Prostate gland (tissue), 2 donors: Measurements from ENCODE around the gene LRRC39. TPM values are rescaled to one million over a fixed set of nuclear protein-coding genes. Genes with fewer than 3 reads are reported as not detected.

Experiments
- DNase-seq: peaks from one replicate; pipeline ENCODE4 v3.0.0-alpha.2; 2019; ENCODE audit warnings: low spot score
- H3K27ac ChIP-seq, 2 donors: fragments of 200-600 bp; sonication (generic); 2 replicates each; pipeline ENCODE4 v1.5.1; 2017 to 2019
- H3K27me3 ChIP-seq: fragments of 200-600 bp; sonication (generic); replicated peaks from 2 replicates; pipeline ENCODE4 v1.5.1; 2019; ENCODE audit not compliant: insufficient read depth
- H3K36me3 ChIP-seq, 2 donors: fragments of 200-600 bp; sonication (generic); 1 replicate in 1 of 2; 2 replicates in 1 of 2; pipeline versions ENCODE4 v1.5.1 to v1.8.1; 2017 to 2019
- H3K4me1 ChIP-seq: fragments of 200-600 bp; sonication (generic); replicated peaks from 2 replicates; pipeline ENCODE4 v1.5.1; 2019
- H3K4me3 ChIP-seq, 2 donors: fragments of 200-600 bp; sonication (generic); 2 replicates each; pipeline ENCODE4 v1.5.1; 2017 to 2019
- H3K9me3 ChIP-seq: fragments of 200-600 bp; sonication (generic); 2 replicates; pipeline ENCODE4 v1.5.1; 2017
- POLR2A ChIP-seq: fragments of 450-650 bp; IDR thresholded peaks from one replicate; pipeline ENCODE4 v1.6.1; 2016; ENCODE audit warnings: antibody characterized with exemption, mild to moderate bottlenecking
- POLR2AphosphoS5 ChIP-seq: sonication (generic); formaldehyde crosslinking; IDR thresholded peaks from one replicate; pipeline ENCODE4 v1.6.1; 2017; ENCODE audit warnings: antibody characterized with exemption
- WGBS: methylation state at CpG from one replicate; pipeline ENCODE4 v1.1.5; 2018; 5-methylcytosine and 5-hydroxymethylcytosine counted together
- intact Hi-C: fragments of 100-400 bp; cut with DNase I; formaldehyde crosslinking; loops from one replicate; pipeline ENCODE4 v1.14.2; 2022
- total RNA-seq, 2 donors: library from RNA; depleted of rRNA; stranded (reverse); fragments of >200 nt; gene quantifications; one replicate each; pipeline ENCODE4 v1.1.0, GENCODE V29; 2016
- TF ChIP-seq, protein P1 (sequence below), 4 experiments: fragments of 200-600 bp in 2 of 4; fragments of 450-650 bp in 2 of 4; sonication (generic) in 2 of 4; IDR thresholded peaks; 1 replicate in 3 of 4; 2 replicates in 1 of 4; pipeline ENCODE4 v1.5.1; 2016 to 2019; ENCODE audit warnings: antibody characterized with exemption in 4 of 4, mild to moderate bottlenecking in 2 of 4, moderate library complexity in 2 of 4

Gene LRRC39
- total RNA-seq, 2 donors from 2014 or later = 0.68 to 1.5 TPM

GRCh38 chr1:100198596-100198995 lies 20.5 kb upstream of the LRRC39 start:
- no peak overlapping the region for H3K27ac ChIP-seq
- no peaks in the 10 kb centered on the region for H3K4me1 ChIP-seq
- H3K4me3 ChIP-seq = no peak overlapping the region
- DNase-seq = no peak
- 94% methylated on average over 1 of the region's 1 CpG for WGBS
- TF ChIP-seq POLR2A (no peak), POLR2AphosphoS5 (no peak)
- TF ChIP-seq, protein P1, sequence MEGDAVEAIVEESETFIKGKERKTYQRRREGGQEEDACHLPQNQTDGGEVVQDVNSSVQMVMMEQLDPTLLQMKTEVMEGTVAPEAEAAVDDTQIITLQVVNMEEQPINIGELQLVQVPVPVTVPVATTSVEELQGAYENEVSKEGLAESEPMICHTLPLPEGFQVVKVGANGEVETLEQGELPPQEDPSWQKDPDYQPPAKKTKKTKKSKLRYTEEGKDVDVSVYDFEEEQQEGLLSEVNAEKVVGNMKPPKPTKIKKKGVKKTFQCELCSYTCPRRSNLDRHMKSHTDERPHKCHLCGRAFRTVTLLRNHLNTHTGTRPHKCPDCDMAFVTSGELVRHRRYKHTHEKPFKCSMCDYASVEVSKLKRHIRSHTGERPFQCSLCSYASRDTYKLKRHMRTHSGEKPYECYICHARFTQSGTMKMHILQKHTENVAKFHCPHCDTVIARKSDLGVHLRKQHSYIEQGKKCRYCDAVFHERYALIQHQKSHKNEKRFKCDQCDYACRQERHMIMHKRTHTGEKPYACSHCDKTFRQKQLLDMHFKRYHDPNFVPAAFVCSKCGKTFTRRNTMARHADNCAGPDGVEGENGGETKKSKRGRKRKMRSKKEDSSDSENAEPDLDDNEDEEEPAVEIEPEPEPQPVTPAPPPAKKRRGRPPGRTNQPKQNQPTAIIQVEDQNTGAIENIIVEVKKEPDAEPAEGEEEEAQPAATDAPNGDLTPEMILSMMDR (IDR thresholded peaks at IDR 0.05) = no peak
- intact Hi-C loops = no loop called here
- no peaks in the 10 kb centered on the region for H3K9me3 ChIP-seq
- no peaks in the 10 kb centered on the region for H3K36me3 ChIP-seq
- no peaks in the 10 kb centered on the region for H3K27me3 ChIP-seq

DNA sequence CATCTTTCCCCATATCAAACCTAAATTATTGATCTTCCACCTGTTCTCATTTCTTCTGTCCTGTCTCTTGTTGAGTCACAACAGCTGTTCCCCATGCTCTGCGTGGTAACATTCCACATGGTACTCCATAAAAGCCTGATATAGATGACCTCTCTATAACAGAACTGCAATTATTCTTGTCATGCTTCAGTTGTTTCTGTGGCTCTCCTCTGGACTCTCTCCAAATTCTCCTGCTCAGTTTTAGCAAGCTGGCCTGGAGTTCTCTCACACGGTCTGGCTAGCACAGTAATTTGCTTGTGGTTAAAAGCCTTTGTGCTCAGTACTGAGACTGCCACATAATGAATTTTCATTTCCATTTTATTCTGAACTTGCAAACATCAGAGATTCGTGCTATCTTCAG lies 10.6 kb upstream of the LRRC39 start:
- Histone ChIP-seq H3K27ac (no peak overlapping the region), H3K36me3 (no peaks in the 10 kb centered on the region), H3K27me3 (no peaks in the 10 kb centered on the region), H3K4me3 (no peak overlapping the region), H3K9me3 (no peaks in the 10 kb centered on the region), H3K4me1 (no peaks in the 10 kb centered on the region)
- no peak for DNase-seq
- 18% methylated on average over 3 of the region's 3 CpGs for WGBS
- TF ChIP-seq POLR2A (no peak), POLR2AphosphoS5 (no peak)
- TF ChIP-seq, protein P1 (IDR thresholded peaks at IDR 0.05) = no peak
- intact Hi-C loops = no loop called here

- peak; percentile 58 for DNase-seq
- peak; percentile 34 for TF ChIP-seq POLR2AphosphoS5
- TF ChIP-seq, protein P1 (IDR thresholded peaks at IDR 0.05) = no peak
- no peak for TF ChIP-seq POLR2A
- H3K27ac ChIP-seq = no peak overlapping the region
- H3K36me3 ChIP-seq = no peaks in the 10 kb centered on the region
- no peak overlapping the region for H3K4me3 ChIP-seq
- intact Hi-C loops = no loop called here
- H3K4me1 ChIP-seq = no peaks in the 10 kb centered on the region
- no peaks in the 10 kb centered on the region for H3K9me3 ChIP-seq
- 21% methylated on average over 3 of the region's 3 CpGs for WGBS
- no peaks in the 10 kb centered on the region for H3K27me3 ChIP-seq
Measured at GRCh38 chr1:100187912-100188311, 9.9 kb upstream of the LRRC39 start.

GRCh38 chr1:100184536-100184935 lies 6.5 kb upstream of the LRRC39 start:
- no peak for DNase-seq
- intact Hi-C loops = no loop called here
- Histone ChIP-seq H3K4me1 (no peaks in the 10 kb centered on the region), H3K27me3 (no peaks in the 10 kb centered on the region), H3K27ac (no peak overlapping the region), H3K4me3 (no peak overlapping the region), H3K36me3 (no peaks in the 10 kb centered on the region), H3K9me3 (no peaks in the 10 kb centered on the region)
- 43% methylated on average over 1 of the region's 1 CpG for WGBS
- TF ChIP-seq, protein P1 (IDR thresholded peaks at IDR 0.05) = no peak
- TF ChIP-seq POLR2A (no peak), POLR2AphosphoS5 (no peak)

- TF ChIP-seq POLR2AphosphoS5 (no peak), POLR2A (no peak)
- TF ChIP-seq, protein P1 (IDR thresholded peaks at IDR 0.05) = no peak
- Histone ChIP-seq H3K27ac (no peak overlapping the region), H3K9me3 (no peaks in the 10 kb centered on the region), H3K4me1 (no peaks in the 10 kb centered on the region), H3K36me3 (no peaks in the 10 kb centered on the region), H3K27me3 (no peaks in the 10 kb centered on the region), H3K4me3 (no peak overlapping the region)
- intact Hi-C loops = no loop called here
- no peak for DNase-seq
- WGBS = 96% methylated on average over 4 of the region's 4 CpGs
Measured at GRCh38 chr1:100183370-100183769, 5.3 kb upstream of the LRRC39 start.
